RWPE1 (cell line): Measurements from ENCODE around the gene CELF4.

Source experiments
- CTCF ChIA-PET: fragments of 350-600 bp; sonication (Branson Sonifier 250); formaldehyde crosslinking; extraction: SDS; loops from one replicate; lab custom pipeline; 2021; lab: Yijun Ruan, JAX
- POLR2A ChIA-PET: fragments of 400-600 bp; formaldehyde crosslinking; extraction: SDS; loops from one replicate; lab custom pipeline; 2020; ENCODE audit warnings: antibody characterized with exemption; ENCODE audit not compliant: low non-redundant PET; lab: Yijun Ruan, JAX
- DNase-seq: peaks from one replicate; pipeline ENCODE4 v3.0.0; 2012; ENCODE audit warnings: low spot score
- H3K27ac ChIP-seq: fragments of 450-650 bp; 2 replicates; pipeline ENCODE4 v1.5.1; 2017
- TF ChIP-seq, protein P1 (sequence below): fragments of 450-650 bp; conservative IDR thresholded peaks from 2 replicates; pipeline ENCODE4 v1.5.1; 2017; ENCODE audit warnings: low read depth, mild to moderate bottlenecking

The CELF4 gene

DNA sequence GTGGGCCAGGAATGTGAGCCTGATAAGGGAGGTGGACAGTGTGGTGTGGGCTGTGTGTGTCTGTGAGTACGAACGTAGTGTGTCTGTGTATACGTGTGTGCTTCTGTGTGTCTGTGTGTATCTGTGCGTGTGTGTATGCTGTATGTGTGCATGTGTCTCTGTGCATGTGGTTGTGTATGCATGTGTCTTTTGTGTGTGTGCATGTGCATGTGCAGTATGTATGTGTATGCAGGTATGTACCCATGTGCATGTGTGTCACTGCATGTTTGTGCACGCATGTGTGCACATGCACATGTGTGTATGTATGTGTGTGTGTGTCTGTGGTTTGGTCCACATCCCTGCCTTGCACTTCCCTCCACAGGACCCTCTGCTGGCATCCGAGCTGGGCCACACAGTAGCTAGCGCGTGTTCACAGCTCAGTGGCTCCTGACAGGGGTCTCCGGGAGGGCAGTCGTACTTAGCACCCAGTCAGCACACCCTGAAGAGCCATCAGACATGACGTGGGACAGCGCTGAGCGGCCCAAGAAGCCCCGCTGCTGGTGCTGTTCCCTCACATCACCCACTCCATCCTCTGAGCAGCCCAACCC lies 114.3 kb downstream of the CELF4 start:
- no peak for DNase-seq
- TF ChIP-seq, protein P1, sequence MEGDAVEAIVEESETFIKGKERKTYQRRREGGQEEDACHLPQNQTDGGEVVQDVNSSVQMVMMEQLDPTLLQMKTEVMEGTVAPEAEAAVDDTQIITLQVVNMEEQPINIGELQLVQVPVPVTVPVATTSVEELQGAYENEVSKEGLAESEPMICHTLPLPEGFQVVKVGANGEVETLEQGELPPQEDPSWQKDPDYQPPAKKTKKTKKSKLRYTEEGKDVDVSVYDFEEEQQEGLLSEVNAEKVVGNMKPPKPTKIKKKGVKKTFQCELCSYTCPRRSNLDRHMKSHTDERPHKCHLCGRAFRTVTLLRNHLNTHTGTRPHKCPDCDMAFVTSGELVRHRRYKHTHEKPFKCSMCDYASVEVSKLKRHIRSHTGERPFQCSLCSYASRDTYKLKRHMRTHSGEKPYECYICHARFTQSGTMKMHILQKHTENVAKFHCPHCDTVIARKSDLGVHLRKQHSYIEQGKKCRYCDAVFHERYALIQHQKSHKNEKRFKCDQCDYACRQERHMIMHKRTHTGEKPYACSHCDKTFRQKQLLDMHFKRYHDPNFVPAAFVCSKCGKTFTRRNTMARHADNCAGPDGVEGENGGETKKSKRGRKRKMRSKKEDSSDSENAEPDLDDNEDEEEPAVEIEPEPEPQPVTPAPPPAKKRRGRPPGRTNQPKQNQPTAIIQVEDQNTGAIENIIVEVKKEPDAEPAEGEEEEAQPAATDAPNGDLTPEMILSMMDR, result no peak
- ChIA-PET POLR2A (no interaction called here), CTCF (no interaction called here)
- H3K27ac ChIP-seq, result no peak overlapping the region

DNA sequence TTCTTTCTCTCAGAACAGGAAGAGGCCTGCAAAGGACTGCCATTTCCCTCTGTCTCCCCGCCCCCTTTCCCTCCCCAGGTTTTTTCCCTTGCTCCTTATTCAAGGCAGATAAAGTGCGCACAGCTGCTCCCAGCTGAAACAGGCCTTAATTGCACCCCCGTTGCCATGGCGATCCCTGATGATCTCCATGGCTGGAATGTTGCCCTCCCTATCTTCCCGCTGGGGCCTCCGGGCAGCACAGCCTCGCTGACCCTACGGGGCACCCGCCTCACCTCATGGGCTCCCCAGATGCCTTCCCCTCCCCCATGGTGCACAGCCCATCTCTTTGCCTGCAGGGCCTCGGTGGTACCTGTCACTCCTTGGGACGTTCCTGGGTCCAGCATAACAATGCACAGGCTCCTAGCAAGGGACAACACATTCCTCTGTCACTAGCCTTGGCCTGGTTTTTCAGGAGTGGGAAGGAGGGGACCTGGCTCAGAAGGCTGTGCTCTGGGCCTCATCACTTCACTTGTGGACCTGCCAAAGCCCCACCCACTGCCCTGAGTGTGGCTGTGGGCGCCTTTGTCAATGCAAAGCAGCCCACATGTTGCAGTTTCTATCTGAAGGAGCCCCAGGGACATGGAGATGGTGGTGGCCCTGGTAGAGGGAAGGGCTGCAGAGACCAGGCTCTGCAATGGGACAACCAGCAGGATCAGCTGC lies 115.0 kb downstream of the CELF4 start:
- CTCF ChIA-PET, result no interaction called here
- DNase-seq, result no peak
- no peak overlapping the region for H3K27ac ChIP-seq
- TF ChIP-seq, protein P1, result no peak
- POLR2A ChIA-PET, result no interaction called here

DNA sequence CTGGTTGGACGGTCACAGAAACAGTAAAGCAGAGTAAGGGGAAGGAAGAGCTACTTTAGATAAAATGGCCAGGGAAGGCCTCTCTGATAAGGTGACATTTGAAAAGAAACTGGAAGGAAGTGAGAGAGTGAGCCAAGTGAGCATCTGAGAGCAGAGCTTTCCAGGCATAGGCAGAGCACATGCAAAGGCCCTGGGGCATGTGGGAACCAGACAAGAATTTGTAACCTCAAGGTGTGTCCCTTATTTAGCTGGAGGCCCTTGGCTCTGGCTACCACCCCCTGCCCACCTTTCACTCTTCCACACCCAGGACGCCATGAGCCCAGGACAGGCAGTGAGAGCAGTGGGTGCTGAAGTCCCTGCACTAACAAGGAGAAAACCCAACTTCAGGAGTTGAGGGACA lies 116.0 kb downstream of the CELF4 start:
- DNase-seq, result no peak
- ChIA-PET POLR2A (no interaction called here), CTCF (no interaction called here)
- no peak overlapping the region for H3K27ac ChIP-seq
- TF ChIP-seq, protein P1, result no peak

GRCh38 chr18:37448946-37449345 lies 116.7 kb downstream of the CELF4 start:
- ChIA-PET POLR2A (no interaction called here), CTCF (no interaction called here)
- H3K27ac ChIP-seq, result no peak overlapping the region
- no peak for DNase-seq
- TF ChIP-seq, protein P1, result no peak

DNA sequence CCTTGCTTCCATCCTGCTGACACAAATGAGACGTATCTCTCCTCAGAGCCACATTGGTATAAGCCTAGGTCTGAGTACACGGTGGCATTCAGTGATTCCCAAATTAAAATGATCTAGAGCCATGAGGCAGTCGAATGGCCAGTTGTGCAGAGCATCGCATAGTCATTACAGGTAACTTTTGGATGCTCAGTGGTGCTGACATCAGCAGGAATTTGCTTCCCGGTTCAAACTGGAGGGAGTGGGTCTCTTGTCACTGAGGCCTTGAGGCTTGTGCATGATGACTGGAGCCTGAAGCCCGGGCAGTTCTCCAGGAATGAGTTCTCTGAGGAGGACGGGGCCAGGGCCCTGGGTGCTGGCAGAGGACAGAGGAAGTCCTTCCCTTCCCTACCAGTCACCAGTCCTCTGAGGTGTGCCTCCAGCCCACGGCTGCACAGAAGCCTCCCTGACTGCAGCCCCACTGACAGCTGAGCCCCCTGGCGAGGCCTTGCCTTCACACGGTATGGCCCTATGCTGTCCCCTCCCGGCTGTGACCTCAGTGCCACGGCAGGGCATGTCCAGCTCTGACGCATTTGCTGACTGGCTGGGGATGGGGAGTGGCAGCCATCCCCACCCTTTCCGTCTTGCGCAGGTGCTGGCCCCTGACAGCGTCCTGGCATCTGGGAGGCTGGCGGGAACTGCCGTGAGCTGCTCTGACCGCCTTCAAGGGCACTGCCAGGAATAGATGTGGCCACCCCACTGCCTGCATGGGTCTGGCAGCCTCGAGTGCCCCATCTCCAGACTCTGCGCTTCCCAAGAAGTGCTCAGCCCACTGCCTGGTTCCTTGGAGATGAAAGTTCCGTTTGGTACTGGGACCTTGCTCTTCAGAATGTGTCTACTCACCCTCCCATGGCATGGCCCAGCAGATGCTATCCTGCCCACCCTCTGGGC lies 117.4 kb downstream of the CELF4 start:
- TF ChIP-seq, protein P1, result no peak
- no peak overlapping the region for H3K27ac ChIP-seq
- no peak for DNase-seq
- POLR2A ChIA-PET, result no interaction called here
- CTCF ChIA-PET, result no interaction called here

GRCh38 chr18:37445836-37446235 lies 119.8 kb downstream of the CELF4 start:
- TF ChIP-seq, protein P1, result no peak
- H3K27ac ChIP-seq, result no peak overlapping the region
- DNase-seq, result no peak
- POLR2A ChIA-PET, result no interaction called here
- CTCF ChIA-PET, result no interaction called here
